GM19467 (cell line): Measurements from ENCODE around the gene USP32.
A peak's percentile ranks its signal among the peaks of the same experiment; 100 is the strongest.

Experiments
- ATAC-seq: cut with Tn5 transposase; IDR thresholded peaks from one replicate; pipeline ENCODE4 v1.9.1; 2021; ENCODE audit warnings: mild to moderate bottlenecking, moderate library complexity; ENCODE audit not compliant: unreplicated experiment

Gene USP32

DNA sequence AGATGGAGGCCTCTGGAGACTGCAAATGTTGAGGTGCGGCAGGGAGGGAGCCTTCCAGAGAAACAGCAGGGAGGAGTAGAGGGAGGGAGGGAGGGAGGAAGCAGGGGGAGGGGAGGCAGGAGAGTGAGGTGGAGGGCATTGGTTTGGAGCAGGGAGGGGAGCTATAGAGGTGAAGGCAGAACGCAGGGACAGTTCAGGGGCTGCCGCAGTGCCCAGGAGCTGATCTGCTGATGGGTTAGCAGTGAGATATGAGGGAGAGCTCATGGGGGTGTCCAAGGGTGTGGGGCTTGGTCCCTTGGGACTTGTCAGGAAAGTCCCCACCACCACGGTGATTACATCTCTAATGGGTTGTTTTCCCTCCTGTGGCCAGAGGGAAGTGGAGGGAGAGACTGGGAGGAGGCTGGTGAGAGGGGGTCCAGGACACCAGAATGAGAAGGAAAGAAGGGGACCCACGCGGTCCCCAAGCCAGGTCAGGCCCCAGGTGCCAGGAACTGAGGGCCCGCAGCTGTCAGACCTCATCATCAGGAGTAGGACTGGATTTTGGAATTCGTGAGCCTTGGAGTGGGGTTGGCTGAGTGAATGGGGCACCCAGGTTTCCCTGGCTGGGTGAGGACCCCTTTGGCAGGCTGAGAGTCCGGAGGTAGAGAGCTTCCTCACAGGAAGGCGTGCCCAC, 231.0 kb downstream of the USP32 start:
- ATAC-seq, result no peak

DNA sequence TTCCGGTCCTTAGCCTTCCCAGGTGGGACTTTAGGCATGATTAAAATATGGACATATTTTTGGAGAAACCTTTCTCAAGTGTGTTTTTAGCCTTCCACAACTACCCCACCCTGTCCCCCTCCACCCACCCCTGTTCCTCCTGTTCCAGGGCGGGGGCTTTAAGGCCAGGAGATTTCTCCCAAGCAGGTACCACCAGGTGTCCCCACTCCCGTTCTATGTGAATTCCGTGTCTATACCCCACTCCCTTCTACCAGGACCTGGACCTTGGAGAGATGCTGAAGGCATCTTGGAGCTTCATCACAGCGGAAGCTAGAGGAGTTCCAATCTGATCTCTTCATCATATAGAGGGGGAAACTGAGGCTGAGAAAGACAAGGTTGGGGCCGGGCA, 232.5 kb downstream of the USP32 start:
- ATAC-seq, result no peak

DNA sequence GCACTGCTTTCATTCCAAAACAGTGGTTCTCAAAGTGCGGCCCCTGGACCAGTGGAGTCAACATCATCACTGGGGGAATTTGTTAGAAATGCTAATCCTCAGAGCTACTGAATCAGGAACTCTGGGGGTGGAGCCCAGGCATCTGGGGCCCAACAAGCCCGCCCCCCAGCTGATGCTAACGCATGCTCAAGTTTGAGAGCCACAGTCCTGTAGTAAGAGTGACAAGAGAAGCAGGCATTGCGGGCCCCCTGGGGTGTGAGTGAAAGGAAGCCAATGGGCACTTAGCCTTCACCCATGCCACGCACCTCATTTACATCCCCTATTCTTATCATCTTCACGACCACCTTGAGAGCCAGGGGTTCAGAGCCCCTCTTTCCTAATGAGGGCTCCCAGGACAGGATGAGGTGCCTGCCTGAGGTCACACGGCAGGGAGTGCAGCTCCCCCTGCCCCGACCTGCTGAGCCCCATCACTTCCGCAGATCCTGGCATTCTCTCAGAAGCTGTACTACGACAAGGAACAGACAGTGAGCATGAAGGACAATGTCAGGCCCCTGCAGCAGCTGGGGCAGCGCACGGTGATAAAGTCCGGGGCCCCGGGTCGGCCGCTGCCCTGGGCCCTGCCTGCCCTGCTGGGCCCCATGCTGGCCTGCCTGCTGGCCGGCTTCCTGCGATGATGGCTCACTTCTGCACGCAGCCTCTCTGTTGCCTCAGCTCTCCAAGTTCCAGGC, 233.0 kb downstream of the USP32 start:
- ATAC-seq, result no peak

DNA sequence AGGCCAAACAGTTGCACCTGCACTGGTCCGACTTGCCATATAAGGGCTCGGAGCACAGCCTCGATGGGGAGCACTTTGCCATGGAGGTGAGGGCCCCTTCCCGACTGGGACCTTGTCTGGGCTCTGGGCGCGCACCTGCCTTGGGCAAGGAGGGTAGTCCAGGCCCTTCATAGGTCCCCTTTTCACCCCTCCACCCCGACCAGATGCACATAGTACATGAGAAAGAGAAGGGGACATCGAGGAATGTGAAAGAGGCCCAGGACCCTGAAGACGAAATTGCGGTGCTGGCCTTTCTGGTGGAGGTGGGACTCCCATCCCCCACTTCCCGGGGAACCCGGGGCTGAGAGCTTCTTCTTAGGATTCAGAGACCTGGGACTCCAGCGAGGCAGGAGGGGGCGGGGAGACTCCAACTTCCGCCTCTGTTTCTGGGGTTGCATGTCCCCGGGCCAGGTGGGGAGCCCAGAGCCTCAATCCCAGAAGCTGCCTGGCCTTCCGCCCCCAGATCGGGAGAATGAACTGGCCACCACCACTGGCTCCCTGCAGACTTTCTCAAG, 234.4 kb downstream of the USP32 start:
- no peak for ATAC-seq

DNA sequence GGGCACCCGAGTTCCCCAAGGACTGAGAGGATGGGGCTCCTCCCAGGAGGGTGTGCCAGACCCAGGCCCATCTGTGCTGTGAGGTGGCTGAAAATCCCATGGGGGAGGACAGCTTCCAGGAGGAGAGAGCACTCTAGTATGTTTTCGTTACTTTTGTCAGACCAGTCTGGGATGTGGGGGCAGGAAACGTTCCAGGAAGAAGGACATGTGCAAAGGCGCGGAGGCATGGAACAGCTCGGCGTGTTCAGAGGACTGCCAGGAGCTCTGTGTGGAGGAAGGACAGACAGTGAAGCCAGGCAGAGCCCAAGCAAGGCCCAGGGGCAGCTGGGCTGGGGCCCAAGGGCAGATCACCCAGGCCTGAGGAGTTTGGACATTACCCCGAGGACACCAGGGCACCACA, 235.2 kb downstream of the USP32 start:
- ATAC-seq, result no peak

DNA sequence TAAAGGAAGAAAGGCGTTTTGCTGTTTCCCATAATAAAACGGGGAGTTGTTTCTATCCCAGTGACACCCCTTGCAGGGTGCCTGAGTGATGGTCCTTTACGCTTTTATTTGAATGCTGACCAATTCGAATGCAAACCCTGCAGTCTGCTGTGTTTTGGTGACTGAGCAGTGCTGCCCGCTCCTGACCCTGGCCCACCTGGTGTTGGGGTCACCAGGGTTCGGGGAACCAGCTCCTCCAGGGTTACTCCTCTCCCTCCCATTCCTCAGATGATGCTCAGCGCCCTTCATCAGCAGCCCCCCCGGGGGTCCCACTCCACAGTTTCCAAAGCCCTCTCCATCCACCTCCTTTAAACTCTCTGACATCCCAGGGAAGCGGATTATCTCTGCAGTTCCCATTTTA, 236.1 kb downstream of the USP32 start:
- no peak for ATAC-seq

DNA sequence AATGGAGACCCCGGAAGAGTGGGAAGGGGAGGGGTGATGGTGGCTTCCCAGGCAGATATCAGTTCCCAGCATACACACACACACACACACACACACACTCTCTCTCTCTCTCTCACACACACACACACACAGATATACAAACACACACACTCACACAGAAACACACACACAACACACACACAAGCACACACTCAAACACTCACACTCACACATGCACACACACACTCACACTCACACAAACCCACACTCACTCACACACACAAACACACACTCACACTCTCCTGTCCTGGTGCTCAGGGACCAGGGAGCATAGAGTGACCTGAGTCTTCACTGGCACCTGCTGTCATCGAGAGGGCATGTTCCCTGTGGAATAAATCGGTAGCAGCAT, 236.5 kb downstream of the USP32 start:
- no peak for ATAC-seq

DNA sequence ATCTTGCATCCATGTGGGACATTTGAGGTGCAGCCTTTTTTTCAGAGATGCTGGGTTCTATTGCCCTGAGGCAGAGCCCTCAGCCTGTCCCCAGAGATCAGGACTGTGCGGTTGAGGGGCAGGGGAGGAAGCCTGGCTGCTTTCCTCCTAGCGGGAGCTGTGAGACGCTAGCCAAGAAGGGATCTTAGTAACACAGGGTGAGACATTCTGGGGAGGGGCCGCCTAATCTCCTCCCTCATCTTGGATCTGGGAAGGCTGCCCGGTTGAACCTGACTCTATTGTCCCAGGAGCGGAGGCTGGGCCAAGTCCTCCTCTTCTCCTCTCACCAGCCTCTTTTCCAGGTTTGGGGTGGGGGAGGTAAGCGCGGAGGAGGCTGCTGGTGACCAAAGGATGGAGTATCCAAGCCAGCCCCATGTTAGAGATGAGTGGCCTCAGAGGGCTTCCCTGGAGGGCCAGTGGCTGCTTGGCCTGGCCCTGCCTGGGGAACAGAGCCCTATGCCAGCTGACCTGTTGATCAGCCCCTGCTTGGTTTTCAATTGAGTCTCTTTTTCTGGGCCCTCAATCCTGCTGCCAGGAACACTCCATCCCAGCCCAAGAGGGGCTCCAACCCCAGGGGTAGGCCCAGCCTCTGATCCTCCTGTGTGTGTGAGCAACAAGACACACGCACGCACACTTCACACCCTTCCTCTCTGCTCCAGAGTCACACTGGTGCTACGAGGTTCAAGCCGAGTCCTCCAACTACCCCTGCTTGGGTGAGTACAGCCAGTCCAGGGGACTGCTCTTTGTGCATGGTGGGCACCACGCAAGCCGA, 237.1 kb downstream of the USP32 start:
- no peak for ATAC-seq

DNA sequence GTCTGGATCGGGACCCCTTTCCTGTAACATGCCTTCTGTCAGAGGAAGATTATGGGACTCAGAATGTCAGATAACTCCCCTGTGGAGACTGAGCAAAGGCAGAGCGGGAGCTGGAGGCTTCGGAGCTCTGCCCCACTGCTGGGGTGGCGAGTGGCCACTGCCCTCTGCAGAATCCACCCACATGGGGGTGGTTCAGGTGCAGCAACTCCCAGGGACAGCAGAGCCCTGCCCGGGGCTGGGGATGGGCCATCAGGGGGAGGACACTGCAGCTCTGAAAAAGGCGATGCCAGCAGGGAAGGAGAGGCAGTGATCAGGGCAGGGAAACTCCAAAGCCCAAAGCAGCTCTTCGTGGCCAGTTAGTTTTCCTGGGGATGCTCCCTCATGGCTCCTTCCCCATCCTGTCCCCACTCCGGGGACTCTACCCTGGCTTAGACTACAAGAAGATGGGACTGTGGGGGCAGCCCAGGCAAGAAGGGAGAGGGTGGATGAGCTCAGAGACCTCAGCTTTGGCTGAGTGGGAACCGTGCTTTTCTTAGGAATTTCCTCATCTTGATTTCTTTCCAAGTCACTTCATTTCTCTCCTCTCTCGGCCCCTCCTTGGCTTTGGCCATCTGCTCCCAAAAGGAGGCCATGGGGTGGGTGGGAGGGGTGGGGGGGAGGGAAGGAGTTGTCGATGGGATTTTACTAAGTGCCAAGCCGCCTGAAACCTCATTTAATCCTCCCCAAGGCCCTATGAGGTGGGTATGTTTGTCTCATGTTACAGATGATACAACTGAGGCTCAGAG, 238.1 kb downstream of the USP32 start:
- ATAC-seq, result no peak

DNA sequence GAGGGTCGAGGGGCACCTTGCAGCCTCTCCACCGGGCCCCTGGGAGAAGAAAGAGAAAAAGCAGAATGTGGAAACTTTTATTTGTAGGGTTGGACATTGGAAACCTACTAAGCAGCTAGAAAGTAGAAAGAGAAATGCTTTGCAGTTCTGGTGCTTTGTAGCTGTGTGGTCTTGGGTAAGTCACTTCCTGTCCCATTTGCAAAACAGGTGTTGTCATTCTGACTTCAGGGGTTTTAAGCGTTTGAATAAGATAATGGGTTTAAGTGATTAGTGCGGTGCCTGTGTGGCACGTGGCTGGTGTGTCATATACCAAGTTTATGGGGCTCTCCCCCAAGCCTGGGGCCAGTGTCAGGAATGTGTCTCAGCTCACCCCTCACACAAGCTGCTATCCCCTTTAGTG, 240.6 kb downstream of the USP32 start:
- peak; percentile 47 for ATAC-seq

DNA sequence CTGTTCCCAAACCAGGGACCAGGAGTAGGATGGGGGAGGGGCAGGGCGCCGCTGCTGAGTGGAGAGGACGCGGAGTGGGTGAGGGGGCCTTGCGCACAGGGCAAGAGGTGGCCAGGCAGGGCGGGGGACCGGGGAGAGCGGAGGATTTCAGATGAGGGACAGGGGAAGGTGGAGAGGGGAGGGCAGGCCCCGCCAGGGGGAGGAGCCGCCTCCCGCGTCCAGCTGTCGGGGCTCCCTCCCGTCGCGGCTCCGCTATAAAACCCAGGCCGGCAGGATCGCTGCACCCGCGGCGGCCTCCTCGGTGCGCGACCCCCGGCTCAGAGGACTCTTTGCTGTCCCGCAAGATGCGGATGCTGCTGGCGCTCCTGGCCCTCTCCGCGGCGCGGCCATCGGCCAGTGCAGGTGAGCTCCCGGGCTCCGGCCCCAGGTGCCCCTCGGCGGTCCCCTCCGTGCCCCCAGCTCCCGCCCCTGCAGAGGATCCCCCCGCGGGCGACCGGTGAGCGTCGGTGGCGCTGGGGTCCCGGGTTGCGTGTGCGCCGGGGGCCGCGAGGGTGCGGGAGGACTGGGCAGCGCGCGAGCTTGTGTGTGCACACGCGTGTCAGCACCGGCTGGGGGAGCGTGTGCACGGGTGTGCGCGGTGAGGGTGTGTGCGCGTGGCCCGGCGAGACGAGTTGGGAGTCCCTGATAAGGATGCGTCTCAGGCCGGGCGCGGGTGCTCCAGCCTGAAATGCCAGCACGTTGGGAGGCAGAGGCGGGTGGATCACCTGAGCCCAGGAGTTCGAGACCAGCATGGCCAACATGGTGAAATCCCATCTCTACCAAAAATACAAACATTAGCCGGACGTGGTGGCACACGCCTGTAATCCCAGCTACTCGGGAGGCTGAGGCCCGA, 242.0 kb downstream of the USP32 start, which contains the start of gene CA4:
Gene CA4 (plus strand): TSS at position 283 of the 892 bp plus-strand sequence. CDS start 62 bp downstream, at position 345.
- ATAC-seq, result no peak

DNA sequence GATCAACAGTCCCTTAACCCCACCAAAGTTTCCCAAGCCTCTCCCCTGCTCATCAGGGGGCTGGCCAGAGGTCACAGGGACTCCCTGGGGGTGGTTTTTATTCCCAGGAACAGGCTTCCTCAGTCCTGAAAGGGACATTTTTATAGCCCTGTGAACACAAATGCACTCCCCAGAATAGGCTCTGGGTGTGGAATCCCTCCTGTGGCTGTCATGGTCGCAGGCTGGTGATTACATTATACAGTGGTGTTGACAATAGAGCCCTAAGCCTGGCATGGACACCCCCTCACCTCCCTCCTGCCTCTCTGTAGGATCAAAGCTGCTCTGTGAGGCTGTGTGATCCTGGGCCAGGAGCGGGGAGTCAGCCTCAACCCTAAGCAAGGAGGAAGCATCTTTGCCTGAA, 243.6 kb downstream of the USP32 start:
- no peak for ATAC-seq

DNA sequence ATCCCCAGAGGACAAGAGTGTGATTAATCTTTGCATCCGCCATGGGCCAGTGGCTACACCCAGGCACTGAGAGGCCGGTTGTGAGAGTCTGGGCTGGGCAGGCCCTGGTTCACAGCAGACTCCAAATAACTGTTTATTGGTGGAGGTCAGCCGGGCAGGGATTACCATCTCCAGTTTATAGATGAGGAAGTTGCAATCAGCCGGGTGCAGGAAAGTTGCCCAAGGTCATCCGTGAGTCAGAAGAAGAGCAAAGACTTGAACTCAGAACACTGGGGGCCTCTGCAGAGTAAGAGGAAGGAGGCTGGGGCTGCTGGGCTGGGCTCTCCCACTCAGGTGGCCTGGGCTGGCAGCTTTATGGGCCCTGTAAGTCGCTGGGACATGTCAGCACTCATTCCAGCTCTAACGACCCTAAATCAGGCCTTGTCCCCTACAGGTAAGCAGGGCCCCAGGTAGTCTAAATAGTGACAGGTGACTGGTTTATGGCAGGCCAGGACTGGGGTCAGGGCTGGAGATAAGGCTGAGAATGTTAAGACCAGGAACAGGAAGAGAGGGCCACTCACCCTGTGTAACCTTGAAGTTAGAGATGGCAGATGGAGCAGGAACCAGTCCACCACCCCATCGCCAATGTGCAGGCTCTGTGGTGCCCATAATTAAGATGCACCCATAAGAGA, 244.2 kb downstream of the USP32 start:
- no peak for ATAC-seq

DNA sequence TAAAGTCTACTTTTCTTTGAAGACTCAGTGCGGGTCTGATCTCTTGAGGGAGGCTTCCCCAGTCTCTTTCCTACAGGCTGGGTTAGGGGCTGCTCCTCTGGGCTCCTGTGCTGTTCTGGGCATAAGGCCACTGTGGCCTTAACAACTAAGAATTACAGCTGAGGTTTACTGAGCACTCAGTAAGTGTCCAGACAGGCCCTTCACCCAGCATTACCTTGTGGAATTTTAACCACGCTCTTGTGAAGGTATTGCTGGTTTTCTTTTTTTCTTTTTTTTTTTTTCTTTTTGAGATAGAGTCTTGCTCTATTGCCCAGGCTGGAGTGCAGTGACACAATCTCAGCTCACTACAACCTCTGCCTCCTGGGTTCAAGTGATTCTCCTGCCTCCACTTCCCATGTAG, 245.7 kb downstream of the USP32 start:
- ATAC-seq, result no peak

DNA sequence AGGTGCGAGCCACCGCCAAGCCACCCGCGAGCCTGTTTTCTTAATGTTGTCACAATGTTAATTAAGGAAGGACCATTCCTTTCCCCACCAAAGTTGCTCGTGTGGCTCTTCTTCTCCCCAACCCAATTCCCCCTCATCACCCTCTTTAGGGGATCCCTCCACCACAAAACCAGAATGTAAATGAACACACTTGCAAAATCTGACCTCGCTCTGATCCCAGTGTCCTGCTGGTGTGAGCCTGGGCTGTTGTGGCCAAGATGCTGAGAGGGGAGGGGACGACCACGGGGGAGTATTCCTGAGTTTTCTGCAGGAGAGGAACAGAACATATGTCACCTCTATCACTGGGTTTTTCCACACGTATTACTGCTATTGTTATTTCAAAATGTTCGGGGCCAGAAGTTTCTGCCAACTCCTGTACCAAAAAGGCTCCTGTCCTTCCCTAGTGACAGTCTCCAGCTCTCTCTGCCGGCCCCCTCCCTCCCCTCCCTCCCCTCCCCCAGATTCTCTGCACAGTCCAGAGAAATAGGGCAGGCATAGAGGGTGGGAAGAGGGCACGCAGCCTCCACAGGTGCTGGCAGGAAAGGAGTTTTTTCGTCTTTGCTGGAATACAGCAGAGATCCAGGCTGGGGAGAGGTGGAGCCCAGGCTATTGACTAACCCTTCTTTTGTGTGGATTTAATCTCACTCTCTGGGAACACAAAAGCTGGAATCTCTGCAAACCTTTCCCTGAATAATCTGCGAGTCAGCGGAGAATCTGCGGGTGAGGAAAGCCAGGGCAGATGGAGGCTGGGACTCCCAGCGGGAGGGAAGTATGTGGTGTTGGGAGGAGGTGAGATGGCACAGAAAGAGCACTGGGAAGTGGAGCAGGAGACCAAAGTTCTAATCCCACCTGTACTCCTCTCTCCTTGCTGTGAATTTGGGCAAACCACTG, 246.7 kb downstream of the USP32 start:
- no peak for ATAC-seq

DNA sequence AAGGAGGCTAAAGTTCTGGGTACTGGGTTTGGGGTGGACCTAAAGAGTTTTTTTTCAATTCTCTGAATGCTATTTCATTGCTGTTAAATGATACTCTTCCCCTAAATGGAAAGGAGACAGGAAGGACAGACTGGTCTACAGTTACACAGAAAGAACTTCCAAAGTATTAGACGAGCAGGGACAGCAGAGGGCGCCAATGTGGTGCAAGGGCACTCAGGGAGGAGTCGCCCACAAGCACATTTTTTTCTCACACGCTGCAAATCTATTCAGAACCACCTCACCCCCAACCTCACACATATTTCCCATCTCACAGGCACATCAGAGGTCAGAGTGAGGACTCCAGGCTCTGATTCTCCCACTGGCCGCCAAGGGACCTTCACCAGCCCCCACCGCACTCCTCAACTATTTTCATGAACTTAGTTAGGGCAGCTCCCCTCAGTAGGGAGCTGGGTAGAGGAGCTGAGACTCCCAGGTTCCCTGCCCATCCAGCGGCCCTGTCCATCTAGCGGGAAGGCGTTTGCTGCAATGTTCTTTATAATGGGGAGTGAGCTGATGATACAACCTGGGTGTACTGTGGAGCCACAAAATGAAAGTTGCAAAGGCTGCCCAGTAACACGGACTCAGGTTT, 248.9 kb downstream of the USP32 start:
- no peak for ATAC-seq

DNA sequence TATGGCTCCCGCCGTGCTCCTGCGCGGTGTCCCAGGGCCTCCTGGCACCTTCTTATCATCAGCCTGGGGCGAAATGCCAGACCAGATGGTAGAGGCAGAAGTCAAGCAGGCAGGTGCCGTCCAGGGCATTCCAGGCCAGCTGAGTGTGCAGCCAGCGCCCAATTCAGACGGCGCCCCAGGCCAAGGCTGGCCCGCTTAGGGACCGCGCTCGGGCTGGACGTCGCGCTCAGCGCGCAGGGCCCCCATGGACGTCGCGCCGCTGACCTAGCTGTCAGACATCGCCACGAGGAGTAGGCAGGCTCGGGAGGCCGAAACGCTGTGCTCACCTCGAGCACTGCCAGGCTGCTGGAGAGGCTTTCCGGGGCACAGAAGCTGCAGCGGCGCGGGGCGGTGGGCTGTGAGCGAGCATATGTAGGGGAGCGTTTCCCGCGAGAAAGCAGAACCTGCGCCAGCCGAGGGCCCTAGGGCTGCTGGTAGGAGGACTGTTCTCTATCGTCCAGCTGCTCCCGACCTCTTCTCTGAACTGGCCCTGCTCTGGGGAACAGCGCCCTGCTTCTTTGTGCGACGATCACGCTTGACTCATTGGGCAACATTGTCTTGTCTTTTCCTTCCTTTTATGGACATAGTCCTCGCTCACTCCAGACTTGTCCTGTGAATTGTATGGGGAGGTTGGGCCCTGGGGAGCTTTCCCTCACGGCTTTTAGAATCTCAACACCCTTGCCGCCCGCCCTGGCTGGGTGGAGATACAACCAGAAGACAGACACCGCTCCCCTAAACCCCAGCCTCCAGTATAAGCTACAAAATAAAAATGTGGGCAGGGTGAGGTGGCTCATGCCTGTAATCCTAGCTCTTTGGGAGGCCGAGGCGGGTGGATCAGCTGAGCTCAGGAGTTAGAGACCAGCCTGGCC, 250.6 kb downstream of the USP32 start:
- ATAC-seq, result no peak
